Lower leg skin (tissue), 4 donors: ENCODE data around the gene POLR2E. TPM values are rescaled to one million over a fixed set of nuclear protein-coding genes. Genes with fewer than 3 reads are reported as not detected.

Experiments used
- DNase-seq, 2 donors: peaks; one replicate each; pipeline ENCODE4 v3.0.0-alpha.2; 2019; ENCODE audit warnings: low spot score in 2 of 2
- H3K4me3 ChIP-seq: fragments of 200-600 bp; sonication (generic); 2 replicates; pipeline ENCODE4 v1.5.1; 2017; ENCODE audit warnings: mild to moderate bottlenecking, low read depth; ENCODE audit not compliant: poor library complexity, severe bottlenecking
- CTCF ChIP-seq, 3 donors: fragments of 450-650 bp; IDR thresholded peaks; one replicate each; pipeline ENCODE4 v1.5.1; 2016; ENCODE audit warnings: antibody characterized with exemption in 3 of 3, mild to moderate bottlenecking in 3 of 3, moderate library complexity in 2 of 3
- POLR2A ChIP-seq, 2 donors: fragments of 450-650 bp; IDR thresholded peaks; one replicate each; pipeline ENCODE4 v1.6.1; 2016 to 2017; ENCODE audit warnings: antibody characterized with exemption in 2 of 2, mild to moderate bottlenecking in 1 of 2, moderate library complexity in 1 of 2
- WGBS, 2 donors: methylation state at CpG; one replicate each; pipeline ENCODE4 v1.1.5; 2018; 5-methylcytosine and 5-hydroxymethylcytosine counted together
- intact Hi-C: fragments of 100-400 bp; cut with DNase I; formaldehyde crosslinking; loops from one replicate; pipeline ENCODE4 v1.15.0; 2023; ENCODE audit warnings: low total_unique reads
- total RNA-seq, 4 donors: library from RNA; depleted of rRNA; stranded (reverse); fragments of >200 nt; gene quantifications; one replicate each; pipeline ENCODE4 v1.1.0, GENCODE V29; 2016

The POLR2E gene
- total RNA-seq, 4 donors from 2014 or later, result 93.3 to 198 (median 123) TPM

GRCh38 chr19:1041272-1041834 is 53.8 kb downstream of the POLR2E start:
- no peak for DNase-seq
- intact Hi-C loops, result no loop called here
- 10 to 32% methylated on average over 16 to 25 of the region's 26 CpGs for WGBS, 2 donors
- H3K4me3 ChIP-seq, result no peak overlapping the region
- TF ChIP-seq POLR2A (IDR thresholded peaks at IDR 0.05) (no peak), CTCF (IDR thresholded peaks at IDR 0.05) (no peak)

GRCh38 chr19:1040476-1041271 is 54.5 kb downstream of the POLR2E start:
- intact Hi-C loops, result no loop called here
- peak overlapping the region; percentile 31 for H3K4me3 ChIP-seq
- TF ChIP-seq POLR2A (IDR thresholded peaks at IDR 0.05) (no peak), CTCF (IDR thresholded peaks at IDR 0.05) (no peak)
- 1 to 2% methylated on average over 24 to 27 of the region's 27 CpGs for WGBS, 2 donors
- peak; percentile 93 to 97 for DNase-seq

GRCh38 chr19:1039646-1040475 is 55.3 kb downstream of the POLR2E start, which contains the start of gene ABCA7:
ABCA7 (plus strand) TSS chr19:1040107; CDS start chr19:1041362, 1,255 bp downstream.
- peak; percentile 96 to 99 for DNase-seq
- no peak for TF ChIP-seq POLR2A (IDR thresholded peaks at IDR 0.05)
- no peak for TF ChIP-seq CTCF (IDR thresholded peaks at IDR 0.05)
- WGBS, 2 donors, result 1 to 3% methylated on average over 41 to 54 of the region's 56 CpGs
- peak within 1 kb of the TSS; percentile 31 for H3K4me3 ChIP-seq
- intact Hi-C loops, result no loop called here

- DNase-seq, result no peak
- H3K4me3 ChIP-seq, result no peak overlapping the region
- TF ChIP-seq CTCF (IDR thresholded peaks at IDR 0.05) (no peak), POLR2A (IDR thresholded peaks at IDR 0.05) (no peak)
- intact Hi-C loops, result no loop called here
- WGBS, 2 donors, result 50 to 57% methylated on average over 22 of the region's 22 CpGs
Observed at GRCh38 chr19:1038978-1039645, 56.1 kb downstream of the POLR2E start.

GRCh38 chr19:1037621-1038064 is 57.5 kb downstream of the POLR2E start:
- TF ChIP-seq POLR2A (IDR thresholded peaks at IDR 0.05) (no peak), CTCF (IDR thresholded peaks at IDR 0.05) (no peak)
- WGBS, 2 donors, result 71 to 73% methylated on average over 12 to 22 of the region's 22 CpGs
- no peak overlapping the region for H3K4me3 ChIP-seq
- DNase-seq, result no peak
- intact Hi-C loops, result no loop called here
